Fibroblast of skin of scalp (primary cell): ENCODE results near the gene TGFA.

Experiments
- DNase-seq: peaks from one replicate; pipeline ENCODE4 v3.0.0-alpha.2; 2013

Gene TGFA

GRCh38 chr2:70552501-70553333, 909 bp downstream of the TGFA start:
- DNase-seq, result no peak

- no peak for DNase-seq
Measured at GRCh38 chr2:70551167-70551566, 2.5 kb downstream of the TGFA start.

GRCh38 chr2:70549962-70550361, 3.7 kb downstream of the TGFA start:
- DNase-seq, result no peak

- DNase-seq, result no peak
Measured at GRCh38 chr2:70549064-70549710, 4.4 kb downstream of the TGFA start.

- DNase-seq, result no peak
Measured at GRCh38 chr2:70548233-70548632, 5.4 kb downstream of the TGFA start.

GRCh38 chr2:70546885-70547284, 6.7 kb downstream of the TGFA start:
- DNase-seq, result no peak

GRCh38 chr2:70546376-70546775, 7.2 kb downstream of the TGFA start:
- no peak for DNase-seq

GRCh38 chr2:70541481-70542020, 12.1 kb downstream of the TGFA start:
- peak; percentile 19 for DNase-seq

GRCh38 chr2:70537840-70538239, 15.8 kb downstream of the TGFA start:
- no peak for DNase-seq

- no peak for DNase-seq
Measured at GRCh38 chr2:70536517-70537055, 17.0 kb downstream of the TGFA start.

- DNase-seq, result no peak
Measured at GRCh38 chr2:70535573-70535972, 18.1 kb downstream of the TGFA start.

- no peak for DNase-seq
Measured at GRCh38 chr2:70534183-70534836, 19.3 kb downstream of the TGFA start.

GRCh38 chr2:70532244-70532935, 21.2 kb downstream of the TGFA start:
- DNase-seq, result no peak

- DNase-seq, result no peak
Measured at GRCh38 chr2:70531419-70532086, 22.1 kb downstream of the TGFA start.

- no peak for DNase-seq
Measured at GRCh38 chr2:70529610-70530009, 24.0 kb downstream of the TGFA start.

- no peak for DNase-seq
Measured at GRCh38 chr2:70528929-70529328, 24.7 kb downstream of the TGFA start.

- no peak for DNase-seq
Measured at GRCh38 chr2:70528276-70528675, 25.4 kb downstream of the TGFA start.

- no peak for DNase-seq
Measured at GRCh38 chr2:70527447-70528080, 26.1 kb downstream of the TGFA start.

GRCh38 chr2:70526126-70526525, 27.5 kb downstream of the TGFA start:
- DNase-seq, result no peak

- peak; percentile 47 for DNase-seq
Measured at GRCh38 chr2:70525032-70525431, 28.6 kb downstream of the TGFA start.
